H1 (cell line): ENCODE measurements around the gene IFT25. TPM values are rescaled to one million over a fixed set of nuclear protein-coding genes. Genes with fewer than 3 reads are reported as not detected.

Experiments used
- TEAD4 ChIP-seq: IDR thresholded peaks from 2 replicates; pipeline ENCODE4 v1.6.1; 2012; ENCODE audit warnings: low read depth, low read length, inconsistent platforms, mixed read lengths
- polyA plus RNA-seq, 7 experiments: library from polyadenylated mRNA; depleted of rRNA in 3 of 7; stranded (reverse) in 5 of 7; unstranded in 2 of 7; fragments of >200 nt in 5 of 7; fragments of 200-250 nt in 2 of 7; gene quantifications; 1 replicate in 5 of 7; 2 replicates in 1 of 7; 4 replicates in 1 of 7; pipeline versions ENCODE4 v1.2.1 to v1.2.3, GENCODE V29; 2011 to 2013; ENCODE audit warnings: missing spikeins in 2 of 7, mixed read lengths in 2 of 7
- total RNA-seq: library from RNA; stranded (reverse); fragmentation: NEBNext Ultra II Directional; extraction: Animal tissue kit (Norgen Biotek cat#: 25700); gene quantifications from 2 replicates; pipeline ENCODE4 v1.2.1, GENCODE V29; 2021
- TF ChIP-seq, protein P1 (sequence below): fragments of 300-600 bp; sonication (generic); IDR thresholded peaks from 2 replicates; pipeline ENCODE4 v1.7.1; 2012; ENCODE audit warnings: low read length, moderate library complexity, mild to moderate bottlenecking, inconsistent platforms; ENCODE audit not compliant: insufficient replicate concordance

The IFT25 gene
- total and polyA plus RNA-seq, 2 of the 8 experiments (the other 6 are each of a cell fraction or from before 2014, with no cell fraction given): 15.0 to 36.3 TPM

DNA sequence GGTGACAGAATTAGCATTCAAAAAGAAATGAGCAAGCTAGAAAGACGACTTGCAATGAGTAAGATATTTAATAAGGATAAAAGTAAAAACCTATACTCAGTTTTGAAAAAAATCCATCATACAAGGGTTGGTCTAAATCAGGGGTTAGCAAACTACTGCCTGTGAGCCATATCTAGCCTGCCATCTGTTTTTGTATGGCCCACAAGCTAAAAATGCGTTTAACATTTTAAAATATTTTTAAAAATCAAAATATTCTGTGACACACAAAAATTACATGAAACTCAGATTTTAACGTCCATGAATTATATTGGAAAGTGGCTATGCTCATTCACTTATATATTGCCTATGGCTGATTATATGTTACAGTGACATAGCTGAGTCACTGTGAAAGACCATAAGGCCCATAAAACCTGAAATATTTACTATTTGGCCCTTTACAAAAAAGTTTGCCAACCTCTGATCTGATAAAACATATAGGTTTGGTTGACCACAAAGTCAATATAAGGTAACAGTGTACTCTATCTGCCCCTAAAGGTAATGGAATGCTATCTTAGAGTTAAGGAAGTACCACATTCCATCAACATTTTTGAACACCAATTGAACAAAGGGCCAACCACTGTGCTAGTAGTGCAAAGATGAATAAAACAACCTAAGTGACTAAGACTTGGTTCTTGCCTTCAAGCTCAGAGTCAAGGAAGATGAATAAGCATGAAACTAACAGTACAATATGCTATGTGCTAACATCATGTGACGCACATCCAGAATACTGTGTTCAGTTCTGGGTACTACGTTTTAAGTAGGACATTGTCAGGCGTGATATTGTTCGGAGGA lies 3.2 kb downstream of the IFT25 start (continued):
- TF ChIP-seq, protein P1, sequence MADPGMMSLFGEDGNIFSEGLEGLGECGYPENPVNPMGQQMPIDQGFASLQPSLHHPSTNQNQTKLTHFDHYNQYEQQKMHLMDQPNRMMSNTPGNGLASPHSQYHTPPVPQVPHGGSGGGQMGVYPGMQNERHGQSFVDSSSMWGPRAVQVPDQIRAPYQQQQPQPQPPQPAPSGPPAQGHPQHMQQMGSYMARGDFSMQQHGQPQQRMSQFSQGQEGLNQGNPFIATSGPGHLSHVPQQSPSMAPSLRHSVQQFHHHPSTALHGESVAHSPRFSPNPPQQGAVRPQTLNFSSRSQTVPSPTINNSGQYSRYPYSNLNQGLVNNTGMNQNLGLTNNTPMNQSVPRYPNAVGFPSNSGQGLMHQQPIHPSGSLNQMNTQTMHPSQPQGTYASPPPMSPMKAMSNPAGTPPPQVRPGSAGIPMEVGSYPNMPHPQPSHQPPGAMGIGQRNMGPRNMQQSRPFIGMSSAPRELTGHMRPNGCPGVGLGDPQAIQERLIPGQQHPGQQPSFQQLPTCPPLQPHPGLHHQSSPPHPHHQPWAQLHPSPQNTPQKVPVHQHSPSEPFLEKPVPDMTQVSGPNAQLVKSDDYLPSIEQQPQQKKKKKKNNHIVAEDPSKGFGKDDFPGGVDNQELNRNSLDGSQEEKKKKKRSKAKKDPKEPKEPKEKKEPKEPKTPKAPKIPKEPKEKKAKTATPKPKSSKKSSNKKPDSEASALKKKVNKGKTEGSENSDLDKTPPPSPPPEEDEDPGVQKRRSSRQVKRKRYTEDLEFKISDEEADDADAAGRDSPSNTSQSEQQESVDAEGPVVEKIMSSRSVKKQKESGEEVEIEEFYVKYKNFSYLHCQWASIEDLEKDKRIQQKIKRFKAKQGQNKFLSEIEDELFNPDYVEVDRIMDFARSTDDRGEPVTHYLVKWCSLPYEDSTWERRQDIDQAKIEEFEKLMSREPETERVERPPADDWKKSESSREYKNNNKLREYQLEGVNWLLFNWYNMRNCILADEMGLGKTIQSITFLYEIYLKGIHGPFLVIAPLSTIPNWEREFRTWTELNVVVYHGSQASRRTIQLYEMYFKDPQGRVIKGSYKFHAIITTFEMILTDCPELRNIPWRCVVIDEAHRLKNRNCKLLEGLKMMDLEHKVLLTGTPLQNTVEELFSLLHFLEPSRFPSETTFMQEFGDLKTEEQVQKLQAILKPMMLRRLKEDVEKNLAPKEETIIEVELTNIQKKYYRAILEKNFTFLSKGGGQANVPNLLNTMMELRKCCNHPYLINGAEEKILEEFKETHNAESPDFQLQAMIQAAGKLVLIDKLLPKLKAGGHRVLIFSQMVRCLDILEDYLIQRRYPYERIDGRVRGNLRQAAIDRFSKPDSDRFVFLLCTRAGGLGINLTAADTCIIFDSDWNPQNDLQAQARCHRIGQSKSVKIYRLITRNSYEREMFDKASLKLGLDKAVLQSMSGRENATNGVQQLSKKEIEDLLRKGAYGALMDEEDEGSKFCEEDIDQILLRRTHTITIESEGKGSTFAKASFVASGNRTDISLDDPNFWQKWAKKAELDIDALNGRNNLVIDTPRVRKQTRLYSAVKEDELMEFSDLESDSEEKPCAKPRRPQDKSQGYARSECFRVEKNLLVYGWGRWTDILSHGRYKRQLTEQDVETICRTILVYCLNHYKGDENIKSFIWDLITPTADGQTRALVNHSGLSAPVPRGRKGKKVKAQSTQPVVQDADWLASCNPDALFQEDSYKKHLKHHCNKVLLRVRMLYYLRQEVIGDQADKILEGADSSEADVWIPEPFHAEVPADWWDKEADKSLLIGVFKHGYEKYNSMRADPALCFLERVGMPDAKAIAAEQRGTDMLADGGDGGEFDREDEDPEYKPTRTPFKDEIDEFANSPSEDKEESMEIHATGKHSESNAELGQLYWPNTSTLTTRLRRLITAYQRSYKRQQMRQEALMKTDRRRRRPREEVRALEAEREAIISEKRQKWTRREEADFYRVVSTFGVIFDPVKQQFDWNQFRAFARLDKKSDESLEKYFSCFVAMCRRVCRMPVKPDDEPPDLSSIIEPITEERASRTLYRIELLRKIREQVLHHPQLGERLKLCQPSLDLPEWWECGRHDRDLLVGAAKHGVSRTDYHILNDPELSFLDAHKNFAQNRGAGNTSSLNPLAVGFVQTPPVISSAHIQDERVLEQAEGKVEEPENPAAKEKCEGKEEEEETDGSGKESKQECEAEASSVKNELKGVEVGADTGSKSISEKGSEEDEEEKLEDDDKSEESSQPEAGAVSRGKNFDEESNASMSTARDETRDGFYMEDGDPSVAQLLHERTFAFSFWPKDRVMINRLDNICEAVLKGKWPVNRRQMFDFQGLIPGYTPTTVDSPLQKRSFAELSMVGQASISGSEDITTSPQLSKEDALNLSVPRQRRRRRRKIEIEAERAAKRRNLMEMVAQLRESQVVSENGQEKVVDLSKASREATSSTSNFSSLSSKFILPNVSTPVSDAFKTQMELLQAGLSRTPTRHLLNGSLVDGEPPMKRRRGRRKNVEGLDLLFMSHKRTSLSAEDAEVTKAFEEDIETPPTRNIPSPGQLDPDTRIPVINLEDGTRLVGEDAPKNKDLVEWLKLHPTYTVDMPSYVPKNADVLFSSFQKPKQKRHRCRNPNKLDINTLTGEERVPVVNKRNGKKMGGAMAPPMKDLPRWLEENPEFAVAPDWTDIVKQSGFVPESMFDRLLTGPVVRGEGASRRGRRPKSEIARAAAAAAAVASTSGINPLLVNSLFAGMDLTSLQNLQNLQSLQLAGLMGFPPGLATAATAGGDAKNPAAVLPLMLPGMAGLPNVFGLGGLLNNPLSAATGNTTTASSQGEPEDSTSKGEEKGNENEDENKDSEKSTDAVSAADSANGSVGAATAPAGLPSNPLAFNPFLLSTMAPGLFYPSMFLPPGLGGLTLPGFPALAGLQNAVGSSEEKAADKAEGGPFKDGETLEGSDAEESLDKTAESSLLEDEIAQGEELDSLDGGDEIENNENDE: no peak
- TF ChIP-seq TEAD4: 0 out of 2 replicates have a peak, but pooled peaks have one; percentile 22
